Stomach (tissue), 9 donors: ENCODE data around the gene ULK3. TPM values are rescaled to one million over a fixed set of nuclear protein-coding genes. Genes with fewer than 3 reads are reported as not detected.

ENCODE experiments used
- DNase-seq, 2 donors: peaks; one replicate each; pipeline versions ENCODE4 v3.0.0 to v3.0.0-alpha.2; 2013 to 2019
- H3K27ac ChIP-seq, 5 donors: fragments of 200-600 bp in 4 of 5; sonication (generic) in 4 of 5; one replicate each; pipeline ENCODE4 v1.5.1; 2013 to 2019; ENCODE audit warnings: mild to moderate bottlenecking in 1 of 5, moderate library complexity in 1 of 5
- H3K27me3 ChIP-seq, 3 donors: fragments of 200-600 bp; sonication (generic); one replicate each; pipeline ENCODE4 v1.5.1; 2017 to 2019; ENCODE audit warnings: mixed run types in 1 of 3
- H3K36me3 ChIP-seq, 4 donors: fragments of 200-600 bp; sonication (generic); 1 replicate in 3 of 4; 2 replicates in 1 of 4; pipeline ENCODE4 v1.5.1; 2016 to 2019
- H3K4me1 ChIP-seq, 4 donors: fragments of 200-600 bp; sonication (generic); one replicate each; pipeline ENCODE4 v1.5.1; 2016 to 2019
- H3K4me3 ChIP-seq, 4 donors: fragments of 200-600 bp; sonication (generic) in 3 of 4; one replicate each; pipeline ENCODE4 v1.5.1; 2016 to 2019; ENCODE audit warnings: mild to moderate bottlenecking in 1 of 4
- H3K9me3 ChIP-seq, 4 donors: fragments of 200-600 bp; sonication (generic); one replicate each; pipeline ENCODE4 v1.5.1; 2016 to 2019
- CTCF ChIP-seq, 7 experiments: fragments of 450-650 bp in 4 of 7; fragments of 200-600 bp in 3 of 7; sonication (generic) in 3 of 7; IDR thresholded peaks; one replicate each; pipeline ENCODE4 v1.5.1; 2016 to 2019; ENCODE audit warnings: antibody characterized with exemption in 7 of 7, control low read depth in 2 of 7, mild to moderate bottlenecking in 1 of 7
- EP300 ChIP-seq: sonication (generic); formaldehyde crosslinking; IDR thresholded peaks from one replicate; pipeline ENCODE4 v1.6.1; 2017; ENCODE audit warnings: antibody characterized with exemption
- POLR2A ChIP-seq, 4 donors: fragments of 450-650 bp; IDR thresholded peaks; one replicate each; pipeline ENCODE4 v1.6.1; 2016; ENCODE audit warnings: antibody characterized with exemption in 4 of 4, control low read depth in 2 of 4, mild to moderate bottlenecking in 1 of 4, moderate library complexity in 1 of 4
- POLR2AphosphoS5 ChIP-seq, 3 donors: sonication (generic); formaldehyde crosslinking; IDR thresholded peaks; one replicate each; pipeline ENCODE4 v1.6.1; 2016; ENCODE audit warnings: antibody characterized with exemption in 3 of 3
- WGBS, 5 donors: extraction: QIAGEN DNeasy Blood & Tissue Kit in 3 of 5; methylation state at CpG; one replicate each; pipeline versions ENCODE4 v1.1.5 to v1.1.7; 2013 to 2018; 5-methylcytosine and 5-hydroxymethylcytosine counted together
- intact Hi-C: fragments of 100-400 bp; cut with DNase I; formaldehyde crosslinking; loops from one replicate; pipeline ENCODE4 v1.15.1; 2023; ENCODE audit warnings: low total_unique reads
- polyA plus RNA-seq, 3 donors: library from polyadenylated mRNA; stranded (reverse); fragments of 200-250 nt; gene quantifications; one replicate each; pipeline ENCODE4 v1.2.3, GENCODE V29; 2013
- total RNA-seq, 5 donors: library from RNA; depleted of rRNA; stranded (reverse); fragments of >200 nt; gene quantifications; one replicate each; pipeline versions ENCODE4 v1.1.0 to v1.2.3, GENCODE V29; 2014 to 2016
- donor health status: healthy with polysubstance abuse.
- donor health status: Bipolar disorder and iron deficiency.
- donor health status: healthy.

ULK3 gene
- total and polyA plus RNA-seq, 8 donors: 19.4 to 251 (median 46.2) TPM

- H3K36me3 ChIP-seq: no peaks in the 10 kb centered on the region
- no peak overlapping the region for H3K27ac ChIP-seq
- DNase-seq: no peak
- H3K4me3 ChIP-seq: no peak overlapping the region
- intact Hi-C loops: no loop called here
- no peaks in the 10 kb centered on the region for H3K9me3 ChIP-seq
- H3K27me3 ChIP-seq: no peaks in the 10 kb centered on the region
- 80 to 89% (median 87%) methylated on average over 5 of the region's 5 CpGs for WGBS, 5 donors
- peaks cover 7 to 19% (median 15%) of the 10 kb centered on the region in 4 donors for H3K4me1 ChIP-seq
- TF ChIP-seq POLR2AphosphoS5 (IDR thresholded peaks at IDR 0.05) (no peak), CTCF (IDR thresholded peaks at IDR 0.05) (no peak), EP300 (no peak), POLR2A (IDR thresholded peaks at IDR 0.05) (no peak)
These were observed 42.5 kb upstream of the ULK3 start for GRCh38 chr15:74885461-74885860.

GRCh38 chr15:74884428-74885223 lies 41.7 kb upstream of the ULK3 start:
- no peaks in the 10 kb centered on the region for H3K36me3 ChIP-seq
- peaks cover 5 to 13% (median 10%) of the 10 kb centered on the region in 4 donors for H3K4me1 ChIP-seq
- no peak overlapping the region for H3K4me3 ChIP-seq
- intact Hi-C loops: no loop called here
- H3K27me3 ChIP-seq: no peaks in the 10 kb centered on the region
- H3K27ac ChIP-seq: no peak overlapping the region
- no peak for TF ChIP-seq POLR2A (IDR thresholded peaks at IDR 0.05)
- no peak for TF ChIP-seq EP300
- TF ChIP-seq POLR2AphosphoS5 (IDR thresholded peaks at IDR 0.05): no peak
- TF ChIP-seq CTCF (IDR thresholded peaks at IDR 0.05): no peak
- no peak for DNase-seq
- 74 to 86% (median 80%) methylated on average over 4 of the region's 4 CpGs for WGBS, 5 donors
- no peaks in the 10 kb centered on the region for H3K9me3 ChIP-seq

DNA sequence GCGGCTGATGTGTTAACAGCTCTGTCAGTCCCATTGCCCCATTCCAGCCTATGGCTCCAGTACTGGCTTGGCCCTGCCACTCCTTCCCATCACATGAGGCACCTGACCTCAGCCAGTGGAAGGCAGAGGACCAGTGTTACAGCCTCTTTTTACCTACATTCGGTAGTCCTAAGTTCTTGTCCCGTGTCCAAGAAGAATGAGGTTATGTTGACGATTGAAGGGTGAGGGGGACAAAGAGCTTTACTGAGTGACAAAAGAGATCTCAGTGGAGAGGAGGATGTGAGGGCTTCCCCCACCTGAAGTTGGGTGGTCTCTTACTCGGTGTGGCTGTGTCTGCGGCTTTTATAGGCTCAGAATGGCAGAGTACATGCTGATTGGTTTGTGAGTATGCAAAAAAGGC lies 39.6 kb upstream of the ULK3 start:
- no peaks in the 10 kb centered on the region for H3K4me1 ChIP-seq
- H3K36me3 ChIP-seq: no peaks in the 10 kb centered on the region
- WGBS, 5 donors: 84 to 96% (median 93%) methylated on average over 6 of the region's 6 CpGs
- no peak for DNase-seq
- no peaks in the 10 kb centered on the region for H3K9me3 ChIP-seq
- H3K27me3 ChIP-seq: no peaks in the 10 kb centered on the region
- no peak overlapping the region for H3K4me3 ChIP-seq
- no peak overlapping the region for H3K27ac ChIP-seq
- intact Hi-C loops: no loop called here
- TF ChIP-seq EP300 (no peak), POLR2AphosphoS5 (IDR thresholded peaks at IDR 0.05) (no peak), CTCF (IDR thresholded peaks at IDR 0.05) (no peak), POLR2A (IDR thresholded peaks at IDR 0.05) (no peak)

DNA sequence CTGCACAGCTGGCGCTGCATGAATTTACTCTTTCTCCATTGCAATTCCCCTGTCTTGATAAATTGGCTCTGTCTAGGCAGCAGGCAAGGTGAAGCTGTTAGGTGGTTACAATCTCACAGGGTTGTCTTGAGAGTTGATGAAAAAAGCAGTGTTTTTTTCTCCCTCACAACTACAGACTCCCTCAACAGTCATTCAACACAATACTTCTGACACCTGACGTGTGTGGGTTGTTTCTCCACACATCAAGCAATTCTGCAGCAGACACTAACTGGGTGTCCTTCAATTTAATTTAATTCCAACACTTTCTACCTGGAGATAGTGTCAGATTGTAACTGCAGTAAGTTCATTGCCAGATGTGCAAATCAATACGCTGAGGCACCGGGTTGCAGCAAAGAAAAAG lies 35.3 kb upstream of the ULK3 start:
- WGBS, 5 donors: 69 to 91% (median 83%) methylated on average over 4 of the region's 4 CpGs

More for the DNA sequence above, 35.3 kb upstream of the ULK3 start:
- intact Hi-C loops: no loop called here
- no peaks in the 10 kb centered on the region for H3K9me3 ChIP-seq
- no peaks in the 10 kb centered on the region for H3K27me3 ChIP-seq
- H3K27ac ChIP-seq: no peak overlapping the region
- H3K4me1 ChIP-seq: peaks cover 0 to 8% (median 7%) of the 10 kb centered on the region in 4 donors
- DNase-seq: no peak
- H3K4me3 ChIP-seq: no peak overlapping the region
- TF ChIP-seq POLR2AphosphoS5 (IDR thresholded peaks at IDR 0.05) (no peak), POLR2A (IDR thresholded peaks at IDR 0.05) (no peak), EP300 (no peak), CTCF (IDR thresholded peaks at IDR 0.05) (no peak)
- H3K36me3 ChIP-seq: no peaks in the 10 kb centered on the region
